ENCODE measurements around the gene KICS2.
"Not testable (repeated sequence)": the region's sequence is repeated elsewhere in the genome, so short reads cannot be mapped to it uniquely, and the experiment has no call there.

The KICS2 gene

GRCh38 chr12:64212119-64212746 is 9.9 kb downstream of the KICS2 start:
- DNase-seq = peak in 1 of 4 experiments; percentile 36

GRCh38 chr12:64207453-64207852 is 14.6 kb downstream of the KICS2 start:
- DNase-seq = no peak

GRCh38 chr12:64205542-64205941 is 16.6 kb downstream of the KICS2 start:
- no peak for DNase-seq

- no peak for DNase-seq
Measured at GRCh38 chr12:64203775-64204174, 18.3 kb downstream of the KICS2 start.

- DNase-seq = no peak
Measured at GRCh38 chr12:64203036-64203435, 19.1 kb downstream of the KICS2 start.

- not testable (repeated sequence) for DNase-seq
Measured at GRCh38 chr12:64195841-64196240, 26.3 kb downstream of the KICS2 start.

GRCh38 chr12:64194333-64195149 is 27.6 kb downstream of the KICS2 start:
- DNase-seq = no peak

- DNase-seq = no peak
Measured at GRCh38 chr12:64193931-64194330, 28.2 kb downstream of the KICS2 start.

- no peak for DNase-seq
Measured at GRCh38 chr12:64192644-64193444, 29.3 kb downstream of the KICS2 start.

- peak in 1 of 4 experiments; percentile 17 for DNase-seq
Measured at GRCh38 chr12:64190140-64190539, 32.0 kb downstream of the KICS2 start.

- DNase-seq = no peak
Measured at GRCh38 chr12:64189530-64189929, 32.6 kb downstream of the KICS2 start.

GRCh38 chr12:64187794-64188193 is 34.3 kb downstream of the KICS2 start:
- no peak for DNase-seq

GRCh38 chr12:64187370-64187769 is 34.7 kb downstream of the KICS2 start:
- peak; percentile 49 to 87 (median 76) for DNase-seq

- DNase-seq = peak in 2 of 4 experiments; percentile 32 to 48
Measured at GRCh38 chr12:64186789-64187188, 35.3 kb downstream of the KICS2 start.

- DNase-seq = no peak
Measured at GRCh38 chr12:64184216-64184615, 37.9 kb downstream of the KICS2 start.

GRCh38 chr12:64181430-64182291 is 40.4 kb downstream of the KICS2 start:
- peak; percentile 51 to 76 (median 67) for DNase-seq

- peak in 1 of 4 experiments; percentile 20 for DNase-seq
Measured at GRCh38 chr12:64180951-64181350, 41.1 kb downstream of the KICS2 start.

GRCh38 chr12:64178122-64178521 is 44.0 kb downstream of the KICS2 start:
- DNase-seq = no peak

- DNase-seq = no peak
Measured at GRCh38 chr12:64177001-64177400, 45.1 kb downstream of the KICS2 start.

- peak in 3 of 4 experiments; percentile 12 to 54 (median 22) for DNase-seq
Measured at GRCh38 chr12:64175254-64175945, 46.7 kb downstream of the KICS2 start.

- no peak for DNase-seq
Measured at GRCh38 chr12:64173456-64173855, 48.6 kb downstream of the KICS2 start.
